NT2/D1 (cell line): ENCODE data around the gene CNTLN.

ENCODE experiments used
- SUZ12 ChIP-seq: IDR thresholded peaks from 2 replicates; pipeline ENCODE4 v1.6.1; 2011; ENCODE audit not compliant: insufficient read length, insufficient read depth; ENCODE audit errors: extremely low read depth
- YY1 ChIP-seq: IDR thresholded peaks from 2 replicates; pipeline ENCODE4 v1.6.1; 2011; ENCODE audit not compliant: insufficient read length, insufficient read depth
- ZNF274 ChIP-seq: IDR thresholded peaks from 2 replicates; pipeline ENCODE4 v1.6.1; 2011; ENCODE audit warnings: mild to moderate bottlenecking, low read depth, low read length

- TF ChIP-seq SUZ12 (no peak), ZNF274 (no peak), YY1 (no peak)
Observed at GRCh38 chr9:17130725-17131124, 4.1 kb upstream of the CNTLN start.
